WI38 (cell line): ENCODE results near the gene DYRK1A.

Experiments used
- H3K4me3 ChIP-seq: 2 replicates; pipeline ENCODE4 v1.5.1; 2011; ENCODE audit warnings: low read depth, mild to moderate bottlenecking, control low read depth, low read length
- CTCF ChIP-seq: IDR thresholded peaks from 2 replicates; pipeline ENCODE4 v1.5.1; 2012; ENCODE audit warnings: low read depth, mild to moderate bottlenecking, control low read depth, low read length

Gene DYRK1A

GRCh38 chr21:37562920-37563640 is 196.5 kb downstream of the DYRK1A start:
- TF ChIP-seq CTCF: no peak
- peak overlapping the region; percentile 64 for H3K4me3 ChIP-seq

GRCh38 chr21:37563641-37564340 is 197.2 kb downstream of the DYRK1A start:
- no peak for TF ChIP-seq CTCF
- peak overlapping the region; percentile 64 for H3K4me3 ChIP-seq

GRCh38 chr21:37564341-37564923 is 197.9 kb downstream of the DYRK1A start:
- H3K4me3 ChIP-seq: peak overlapping the region; percentile 64
- TF ChIP-seq CTCF: no peak

- no peak for TF ChIP-seq CTCF
- H3K4me3 ChIP-seq: peak overlapping the region; percentile 64
These were observed 198.5 kb downstream of the DYRK1A start for GRCh38 chr21:37564924-37565529.

- TF ChIP-seq CTCF: no peak
- H3K4me3 ChIP-seq: no peak overlapping the region
These were observed 199.1 kb downstream of the DYRK1A start for GRCh38 chr21:37565530-37566223.

- H3K4me3 ChIP-seq: no peak overlapping the region
- TF ChIP-seq CTCF: no peak
These were observed 200.4 kb downstream of the DYRK1A start for GRCh38 chr21:37566790-37567615.
